Measurements from ENCODE around the gene ANKRD44.

DNA sequence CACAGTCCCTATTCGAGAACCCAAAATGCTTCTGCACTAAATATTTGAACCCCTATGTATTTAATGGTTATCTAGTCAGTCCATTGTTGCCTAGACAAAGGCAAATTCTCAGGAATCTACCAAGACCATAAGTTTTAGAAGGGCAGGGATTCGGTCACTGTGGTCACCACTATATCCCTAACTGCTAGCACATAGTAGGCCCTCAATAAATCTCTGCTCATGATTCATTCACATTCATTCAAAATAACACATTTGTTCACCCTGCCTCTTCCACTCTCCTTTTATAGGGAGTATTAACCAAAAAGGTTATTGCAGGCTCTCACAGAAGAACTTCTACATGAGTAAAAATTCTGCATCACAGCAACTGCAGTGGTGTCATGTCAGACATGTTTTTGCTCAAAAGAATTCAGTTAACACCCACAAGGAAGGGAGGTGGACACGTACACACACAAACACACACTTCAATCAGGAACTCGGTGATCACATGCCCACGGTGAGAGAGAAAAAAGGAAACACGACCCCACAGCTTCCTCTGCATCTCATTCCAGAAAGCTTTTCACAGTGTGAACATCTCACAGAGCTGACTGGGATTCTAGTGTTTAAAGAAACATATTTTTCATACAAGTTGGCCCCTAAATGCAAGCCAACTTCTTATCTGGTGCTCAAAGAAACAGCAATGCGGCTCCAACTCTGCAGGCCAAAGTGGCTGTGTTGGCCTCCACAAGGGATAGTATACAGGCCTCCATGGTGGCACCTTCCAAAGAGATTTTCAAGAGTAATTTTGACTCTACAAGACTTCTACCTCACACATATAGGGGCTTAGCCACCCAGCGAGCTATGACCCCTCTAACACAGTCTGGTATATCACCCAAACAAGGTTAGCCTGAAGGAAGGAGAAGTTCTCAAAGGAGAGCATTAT is 98.0 kb downstream of the ANKRD44 start:
- no peak for TF ChIP-seq CTCF (conservative IDR thresholded peaks at IDR 0.05 in 1 of 2, IDR thresholded peaks at IDR 0.05 in 1 of 2; ENCODE audit: extremely low read depth in 1 of 2, insufficient read depth in 1 of 2, low read depth in 1 of 2, low read length in 2 of 2)
- TF ChIP-seq EZH2 (IDR thresholded peaks at IDR 0.05; ENCODE audit: borderline replicate concordance, low read length) = no peak

Data from mammary epithelial cell (primary cell).